Panc1 (cell line): ENCODE data around the gene CENATAC. TPM values are rescaled to one million over a fixed set of nuclear protein-coding genes. Genes with fewer than 3 reads are reported as not detected.
"Not testable (repeated sequence)": the region's sequence is repeated elsewhere in the genome, so short reads cannot be mapped to it uniquely, and the experiment has no call there.

ENCODE experiments used
- ATAC-seq: fragments of 200-7000 bp; cut with Tn5 transposase; 2 replicates; pipeline ENCODE4 v1.9.1; 2020; ENCODE audit warnings: mild to moderate bottlenecking, moderate library complexity
- BruUV-seq: library from RNA; stranded (reverse); fragments of 400-500 nt; replicated peaks from 2 replicates; lab custom pipeline; 2021; lab: Mats Ljungman, UMichigan
- CTCF ChIA-PET: fragments of 300-600 bp; sonication (Branson Sonifier 250); formaldehyde crosslinking; loops from one replicate; lab custom pipeline; 2022; ENCODE audit warnings: antibody characterized with exemption; lab: Charles Lee
- POLR2A ChIA-PET: fragments of 300-600 bp; sonication (Branson Sonifier 250); formaldehyde crosslinking; loops from one replicate; lab custom pipeline; 2022; ENCODE audit warnings: antibody characterized with exemption; lab: Charles Lee
- DNase-seq: peaks from one replicate; pipeline ENCODE4 v3.0.0-alpha.2; 2010; ENCODE audit warnings: low read depth, low spot score
- H3K27ac ChIP-seq: 2 replicates; pipeline ENCODE4 v1.5.1; 2011; ENCODE audit warnings: mild to moderate bottlenecking, low read length, inconsistent platforms
- H3K27me3 ChIP-seq: fragments of 200-500 bp; sonication (Bioruptor generic); 2 replicates; pipeline ENCODE4 v1.6.0; 2014; ENCODE audit warnings: low read length, inconsistent platforms; ENCODE audit not compliant: control insufficient read depth, insufficient read depth
- H3K36me3 ChIP-seq: fragments of 200-500 bp; sonication (Bioruptor generic); 2 replicates; pipeline ENCODE4 v1.5.1; 2014; ENCODE audit warnings: inconsistent platforms, mild to moderate bottlenecking, low read length, moderate library complexity; ENCODE audit not compliant: control insufficient read depth, insufficient read depth
- H3K4me1 ChIP-seq: 2 replicates; pipeline ENCODE4 v1.5.1; 2011; ENCODE audit warnings: inconsistent platforms, mild to moderate bottlenecking, low read length, moderate library complexity; ENCODE audit not compliant: control insufficient read depth, insufficient read depth
- H3K4me3 ChIP-seq, 2 experiments: 2 replicates each; pipeline ENCODE4 v1.5.1; 2011 to 2012; ENCODE audit warnings: low read depth in 2 of 2, low read length in 2 of 2, mild to moderate bottlenecking in 2 of 2, inconsistent platforms in 1 of 2, moderate library complexity in 1 of 2
- H3K9me3 ChIP-seq: fragments of 200-500 bp; sonication (Bioruptor generic); 2 replicates; pipeline ENCODE4 v1.5.1; 2014; ENCODE audit warnings: low read depth, mild to moderate bottlenecking, inconsistent platforms, low read length, moderate library complexity; ENCODE audit not compliant: control insufficient read depth, insufficient read depth
- POLR2AphosphoS5 ChIP-seq: IDR thresholded peaks from 2 replicates; pipeline ENCODE4 v1.6.1; 2012; ENCODE audit warnings: mild to moderate bottlenecking, low read depth, low read length, moderate library complexity
- SIN3A ChIP-seq: IDR thresholded peaks from 2 replicates; pipeline ENCODE4 v1.6.1; 2012; ENCODE audit warnings: low read depth, mild to moderate bottlenecking, low read length, moderate library complexity, borderline replicate concordance; ENCODE audit not compliant: insufficient read depth
- TCF7L2 ChIP-seq: IDR thresholded peaks from 2 replicates; pipeline ENCODE4 v1.6.1; 2011; ENCODE audit warnings: mild to moderate bottlenecking, low read depth, low read length, inconsistent platforms
- in situ Hi-C: cut with HindIII; loops from 2 replicates; pipeline ENCODE4 v1.10.0; 2016; ENCODE audit warnings: low sequenced_read_pairs, low pct_unique_long_range_greater_than_20kb
- intact Hi-C: fragments of 100-400 bp; cut with micrococcal nuclease; formaldehyde crosslinking; loops from one replicate; pipeline ENCODE4 v1.10.0; 2022; ENCODE audit not compliant: unreplicated experiment
- total RNA-seq: library from RNA; stranded (reverse); gene quantifications from one replicate; pipeline ENCODE4 v1.2.1, GENCODE V29; 2021; ENCODE audit not compliant: unreplicated experiment
- TF ChIP-seq, protein P1 (sequence below): fragments of 450-650 bp; IDR thresholded peaks from 2 replicates; pipeline ENCODE4 v1.5.1; 2017; ENCODE audit warnings: mild to moderate bottlenecking
- TF ChIP-seq, protein P2 (sequence below), 2 experiments: IDR thresholded peaks; 2 replicates each; pipeline ENCODE4 v1.6.1; 2011 to 2012; ENCODE audit warnings: low read depth in 2 of 2, control low read depth in 1 of 2, low read length in 1 of 2, mild to moderate bottlenecking in 1 of 2, moderate library complexity in 1 of 2; ENCODE audit not compliant: insufficient read depth in 1 of 2

Gene CENATAC
- total RNA-seq, 1 experiment from 2014 or later = 45.4 TPM

DNA sequence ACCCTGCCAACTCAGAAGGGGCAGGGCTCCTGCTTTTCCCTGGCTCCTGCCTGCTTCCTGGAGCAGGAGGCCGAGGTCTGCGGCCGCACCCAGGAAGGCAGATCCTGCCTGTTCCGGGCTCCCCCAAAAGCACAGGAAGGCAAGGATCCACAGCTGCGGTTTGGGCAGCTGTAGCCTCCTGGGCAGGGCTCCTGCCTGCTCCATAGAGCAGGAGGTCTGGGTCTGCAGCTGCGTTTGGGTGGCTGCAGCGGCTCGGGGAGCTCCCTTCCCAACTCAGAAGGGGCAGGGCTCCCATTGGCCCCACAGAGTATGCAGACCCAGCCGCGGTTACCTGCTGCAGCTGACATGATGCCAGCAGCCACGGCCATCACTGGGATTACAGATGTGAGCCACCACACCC, 36.3 kb upstream of the CENATAC start:
- no TSS peak for BruUV-seq
- DNase-seq (no peak), ATAC-seq (peak; percentile 2; the same call in 1 of the 2 replicates)
- no peak overlapping the region for H3K4me3 ChIP-seq
- CTCF ChIA-PET = no interaction called here
- in situ Hi-C loops = no loop called here
- H3K9me3 ChIP-seq = no peaks in the 10 kb centered on the region
- H3K4me1 ChIP-seq = no peaks in the 10 kb centered on the region
- H3K27me3 ChIP-seq = no peaks in the 10 kb centered on the region
- intact Hi-C loops = no loop called here
- TF ChIP-seq TCF7L2 (no peak), POLR2AphosphoS5 (no peak), SIN3A (no peak)
- TF ChIP-seq, protein P1, sequence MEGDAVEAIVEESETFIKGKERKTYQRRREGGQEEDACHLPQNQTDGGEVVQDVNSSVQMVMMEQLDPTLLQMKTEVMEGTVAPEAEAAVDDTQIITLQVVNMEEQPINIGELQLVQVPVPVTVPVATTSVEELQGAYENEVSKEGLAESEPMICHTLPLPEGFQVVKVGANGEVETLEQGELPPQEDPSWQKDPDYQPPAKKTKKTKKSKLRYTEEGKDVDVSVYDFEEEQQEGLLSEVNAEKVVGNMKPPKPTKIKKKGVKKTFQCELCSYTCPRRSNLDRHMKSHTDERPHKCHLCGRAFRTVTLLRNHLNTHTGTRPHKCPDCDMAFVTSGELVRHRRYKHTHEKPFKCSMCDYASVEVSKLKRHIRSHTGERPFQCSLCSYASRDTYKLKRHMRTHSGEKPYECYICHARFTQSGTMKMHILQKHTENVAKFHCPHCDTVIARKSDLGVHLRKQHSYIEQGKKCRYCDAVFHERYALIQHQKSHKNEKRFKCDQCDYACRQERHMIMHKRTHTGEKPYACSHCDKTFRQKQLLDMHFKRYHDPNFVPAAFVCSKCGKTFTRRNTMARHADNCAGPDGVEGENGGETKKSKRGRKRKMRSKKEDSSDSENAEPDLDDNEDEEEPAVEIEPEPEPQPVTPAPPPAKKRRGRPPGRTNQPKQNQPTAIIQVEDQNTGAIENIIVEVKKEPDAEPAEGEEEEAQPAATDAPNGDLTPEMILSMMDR = no peak
- TF ChIP-seq, protein P2, sequence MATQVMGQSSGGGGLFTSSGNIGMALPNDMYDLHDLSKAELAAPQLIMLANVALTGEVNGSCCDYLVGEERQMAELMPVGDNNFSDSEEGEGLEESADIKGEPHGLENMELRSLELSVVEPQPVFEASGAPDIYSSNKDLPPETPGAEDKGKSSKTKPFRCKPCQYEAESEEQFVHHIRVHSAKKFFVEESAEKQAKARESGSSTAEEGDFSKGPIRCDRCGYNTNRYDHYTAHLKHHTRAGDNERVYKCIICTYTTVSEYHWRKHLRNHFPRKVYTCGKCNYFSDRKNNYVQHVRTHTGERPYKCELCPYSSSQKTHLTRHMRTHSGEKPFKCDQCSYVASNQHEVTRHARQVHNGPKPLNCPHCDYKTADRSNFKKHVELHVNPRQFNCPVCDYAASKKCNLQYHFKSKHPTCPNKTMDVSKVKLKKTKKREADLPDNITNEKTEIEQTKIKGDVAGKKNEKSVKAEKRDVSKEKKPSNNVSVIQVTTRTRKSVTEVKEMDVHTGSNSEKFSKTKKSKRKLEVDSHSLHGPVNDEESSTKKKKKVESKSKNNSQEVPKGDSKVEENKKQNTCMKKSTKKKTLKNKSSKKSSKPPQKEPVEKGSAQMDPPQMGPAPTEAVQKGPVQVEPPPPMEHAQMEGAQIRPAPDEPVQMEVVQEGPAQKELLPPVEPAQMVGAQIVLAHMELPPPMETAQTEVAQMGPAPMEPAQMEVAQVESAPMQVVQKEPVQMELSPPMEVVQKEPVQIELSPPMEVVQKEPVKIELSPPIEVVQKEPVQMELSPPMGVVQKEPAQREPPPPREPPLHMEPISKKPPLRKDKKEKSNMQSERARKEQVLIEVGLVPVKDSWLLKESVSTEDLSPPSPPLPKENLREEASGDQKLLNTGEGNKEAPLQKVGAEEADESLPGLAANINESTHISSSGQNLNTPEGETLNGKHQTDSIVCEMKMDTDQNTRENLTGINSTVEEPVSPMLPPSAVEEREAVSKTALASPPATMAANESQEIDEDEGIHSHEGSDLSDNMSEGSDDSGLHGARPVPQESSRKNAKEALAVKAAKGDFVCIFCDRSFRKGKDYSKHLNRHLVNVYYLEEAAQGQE (IDR thresholded peaks at IDR 0.05; ENCODE audit: insufficient read depth in 1 of 2, low read depth in 2 of 2, low read length in 1 of 2) = no peak
- POLR2A ChIA-PET = no interaction called here
- no peak overlapping the region for H3K27ac ChIP-seq
- H3K36me3 ChIP-seq = no peaks in the 10 kb centered on the region

DNA sequence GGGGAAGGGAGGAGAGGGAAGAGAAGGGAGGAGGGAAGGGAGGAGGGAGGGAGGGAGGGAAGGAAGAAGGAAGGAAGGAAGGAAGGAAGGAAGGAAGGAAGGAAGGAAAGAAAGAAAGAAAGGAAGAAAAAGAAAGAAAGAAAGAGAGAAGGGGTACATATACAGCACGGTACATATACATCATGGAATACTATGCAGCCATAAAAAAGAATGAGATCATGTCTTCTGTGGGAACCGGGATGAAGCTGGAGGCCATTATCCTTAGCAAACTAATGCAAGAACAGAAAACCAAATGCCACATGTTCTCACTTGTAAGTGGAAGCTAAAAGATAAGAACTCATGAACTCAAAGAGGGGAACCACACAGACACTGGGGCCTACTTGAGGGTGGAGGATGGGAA, 28.4 kb upstream of the CENATAC start:
- not testable (repeated sequence) for ATAC-seq, BruUV-seq
- CTCF ChIA-PET = interaction anchor here (0.6 kb wide), 1 partner anchor 150 kb away, joined by 3 read pairs; no protein-coding TSS in a partner anchor

DNA sequence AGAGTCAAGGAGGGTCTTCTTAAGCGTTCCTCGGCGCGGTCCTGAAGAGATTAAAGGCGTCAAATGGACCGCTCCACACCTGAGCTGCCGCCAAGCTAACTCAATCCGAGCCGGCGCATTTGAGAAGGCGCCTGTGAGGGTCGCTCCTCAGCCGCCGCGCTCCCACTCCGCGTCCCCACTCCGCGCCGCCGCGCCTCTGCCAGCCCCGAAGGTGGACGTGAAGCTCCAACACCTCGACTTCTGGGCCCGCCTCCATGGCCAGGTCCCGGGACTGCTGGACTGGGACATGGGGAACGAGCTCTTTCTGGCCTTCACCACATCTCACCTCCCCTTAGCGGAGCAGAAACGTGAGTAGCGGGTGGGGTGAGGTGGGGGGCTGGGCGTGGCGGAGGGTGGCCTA, 26.3 kb upstream of the CENATAC start, which contains the start of gene FOXR1:
FOXR1 (plus strand) TSS at position 116 of the 400 bp plus-strand sequence; CDS start at position 287, 171 bp downstream.
- intact Hi-C loops (no loop called here), in situ Hi-C loops (no loop called here)
- DNase-seq (no peak), ATAC-seq (no peak)
- TF ChIP-seq TCF7L2 = no peak
- POLR2A ChIA-PET = interaction anchor here (0.6 kb wide), 1 partner anchor 124 kb away, joined by 8 read pairs; no protein-coding TSS in a partner anchor
- Histone ChIP-seq H3K36me3 (no peaks in the 10 kb centered on the region), H3K9me3 (no peaks in the 10 kb centered on the region), H3K4me3 (no peak within 1 kb of the TSS), H3K4me1 (no peaks in the 10 kb centered on the region), H3K27me3 (no peaks in the 10 kb centered on the region), H3K27ac (no peak within 1 kb of the TSS)
- CTCF ChIA-PET = interaction anchor here (0.7 kb wide), 1 partner anchor 311 kb away, joined by 4 read pairs; no protein-coding TSS in a partner anchor
- no TSS peak for BruUV-seq

More for the DNA sequence above, 28.4 kb upstream of the CENATAC start:
- DNase-seq, H3K4me1 ChIP-seq, H3K9me3 ChIP-seq, H3K4me3 ChIP-seq, in situ Hi-C loops, H3K27ac ChIP-seq, H3K27me3 ChIP-seq, POLR2A ChIA-PET, intact Hi-C loops, H3K36me3 ChIP-seq: not testable (repeated sequence)
